Measurements from ENCODE around the gene CCL4.

- TF ChIP-seq POLR2AphosphoS5 (IDR thresholded peaks at IDR 0.05) (no peak), CTCF (IDR thresholded peaks at IDR 0.05) (no peak)
Observed at GRCh38 chr17:36055171-36055570, 48.5 kb upstream of the CCL4 start.
